HG02943 (cell line): ENCODE data around the gene CFAP61.

Experiments used
- ATAC-seq: cut with Tn5 transposase; IDR thresholded peaks from one replicate; pipeline ENCODE4 v1.9.1; 2021; ENCODE audit warnings: mild to moderate bottlenecking, low read depth, moderate library complexity; ENCODE audit not compliant: unreplicated experiment

The CFAP61 gene

DNA sequence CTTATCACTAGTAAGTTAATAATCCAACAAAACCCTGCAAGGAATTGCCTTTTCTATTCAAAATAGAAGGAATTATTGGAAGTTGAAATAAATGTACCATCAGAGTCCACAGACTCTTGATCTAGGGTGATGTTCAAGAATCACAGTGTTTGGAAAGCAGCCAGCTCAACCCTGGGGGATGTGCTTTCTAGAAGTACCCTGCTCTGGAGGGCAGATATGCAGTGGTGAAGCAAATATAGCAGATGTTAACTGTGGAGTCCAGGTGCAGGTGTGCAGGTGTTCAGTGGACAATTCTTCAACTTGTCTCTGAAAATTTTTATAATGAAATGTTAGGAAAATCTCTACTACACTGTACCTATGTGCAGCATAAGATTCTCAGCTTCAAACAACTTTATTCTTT lies 306.5 kb downstream of the CFAP61 start:
- ATAC-seq: no peak

DNA sequence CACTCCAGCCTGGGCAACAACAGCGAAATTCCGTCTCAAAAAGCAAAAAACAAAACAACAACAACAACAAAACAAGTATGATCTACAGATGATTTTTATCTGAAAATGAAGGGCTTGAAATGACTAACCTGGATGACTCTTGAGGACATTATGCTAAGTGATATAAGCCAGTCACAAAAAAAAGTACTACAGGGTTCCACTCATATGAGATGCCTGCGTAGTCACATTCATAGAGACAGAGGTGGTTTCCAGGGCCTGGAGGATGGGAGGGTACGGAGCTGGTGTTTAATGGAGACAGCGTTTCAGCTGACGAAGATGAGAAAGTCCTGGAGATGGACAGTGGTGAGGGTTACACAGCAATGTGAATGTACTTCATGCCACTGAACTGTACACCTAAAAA lies 307.3 kb downstream of the CFAP61 start:
- no peak for ATAC-seq

DNA sequence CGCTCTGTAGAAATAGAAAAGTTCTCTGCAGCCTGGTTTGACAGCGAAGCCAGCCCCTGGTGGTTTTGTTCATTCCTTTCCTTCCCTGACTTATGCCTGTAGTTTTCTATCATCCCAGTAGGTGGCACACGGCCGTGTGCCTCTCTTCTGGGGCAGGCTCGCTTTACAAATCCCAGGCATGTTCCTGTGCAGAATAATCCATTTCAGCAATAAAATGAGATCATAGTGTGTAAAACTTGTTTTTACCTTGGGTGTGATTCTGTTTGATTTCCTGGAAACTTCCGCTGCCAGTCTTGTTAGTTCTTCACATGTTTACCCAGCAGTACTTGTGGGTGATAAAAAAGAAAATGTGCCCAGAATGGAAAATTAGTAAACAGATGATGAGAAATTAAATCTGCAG lies 308.1 kb downstream of the CFAP61 start:
- ATAC-seq: no peak

DNA sequence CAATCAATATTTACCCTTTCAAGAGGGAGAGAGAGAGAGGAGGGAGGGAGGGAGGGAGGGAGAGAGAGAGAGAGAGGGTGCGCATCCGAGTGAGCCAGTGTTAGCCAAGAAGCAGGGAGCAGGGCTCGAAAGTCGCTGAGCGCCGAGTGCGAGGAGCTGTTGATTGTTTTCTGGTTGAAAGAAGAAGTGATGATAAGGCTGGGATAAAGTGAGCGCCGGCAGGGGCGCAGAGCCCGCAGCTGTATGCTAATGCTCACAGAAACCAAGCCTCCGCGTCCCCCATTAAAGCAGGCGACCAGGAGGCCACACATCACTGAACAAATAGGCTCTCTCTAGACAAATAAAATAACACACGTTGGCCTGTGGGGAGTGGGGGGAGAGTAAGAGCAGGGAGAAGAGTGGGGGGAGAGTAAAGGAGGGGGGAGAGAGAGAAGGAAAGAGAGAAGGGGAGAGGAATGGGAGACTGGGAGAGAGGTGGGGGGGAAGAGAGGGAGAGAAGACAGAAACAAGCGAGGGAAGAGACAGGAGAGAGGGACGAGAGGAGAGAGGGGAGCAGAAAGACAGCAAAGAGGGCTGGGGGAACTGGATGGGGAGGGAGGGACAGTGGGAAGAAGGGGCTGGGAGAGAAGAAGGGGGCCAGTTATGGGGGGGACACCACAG lies 310.6 kb downstream of the CFAP61 start:
- ATAC-seq: no peak

DNA sequence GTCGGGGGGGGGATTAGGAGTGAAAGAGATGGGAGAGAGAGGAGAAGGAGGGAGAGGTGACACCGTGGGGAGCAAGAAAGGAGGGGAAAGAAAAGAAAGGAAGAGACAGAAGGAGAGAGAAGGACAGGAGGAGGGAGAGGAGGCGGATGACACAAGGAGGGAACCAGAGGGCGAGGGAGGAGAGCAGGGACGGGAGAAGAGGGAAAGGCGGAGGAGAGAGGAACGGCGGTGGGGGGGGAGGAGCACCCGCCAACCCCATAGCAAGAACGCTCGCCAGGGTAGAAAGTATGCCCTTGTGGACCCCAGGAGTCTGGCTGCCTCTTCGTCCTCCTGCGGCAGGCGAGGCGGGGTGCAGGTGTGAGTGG lies 311.1 kb downstream of the CFAP61 start:
- ATAC-seq: no peak

DNA sequence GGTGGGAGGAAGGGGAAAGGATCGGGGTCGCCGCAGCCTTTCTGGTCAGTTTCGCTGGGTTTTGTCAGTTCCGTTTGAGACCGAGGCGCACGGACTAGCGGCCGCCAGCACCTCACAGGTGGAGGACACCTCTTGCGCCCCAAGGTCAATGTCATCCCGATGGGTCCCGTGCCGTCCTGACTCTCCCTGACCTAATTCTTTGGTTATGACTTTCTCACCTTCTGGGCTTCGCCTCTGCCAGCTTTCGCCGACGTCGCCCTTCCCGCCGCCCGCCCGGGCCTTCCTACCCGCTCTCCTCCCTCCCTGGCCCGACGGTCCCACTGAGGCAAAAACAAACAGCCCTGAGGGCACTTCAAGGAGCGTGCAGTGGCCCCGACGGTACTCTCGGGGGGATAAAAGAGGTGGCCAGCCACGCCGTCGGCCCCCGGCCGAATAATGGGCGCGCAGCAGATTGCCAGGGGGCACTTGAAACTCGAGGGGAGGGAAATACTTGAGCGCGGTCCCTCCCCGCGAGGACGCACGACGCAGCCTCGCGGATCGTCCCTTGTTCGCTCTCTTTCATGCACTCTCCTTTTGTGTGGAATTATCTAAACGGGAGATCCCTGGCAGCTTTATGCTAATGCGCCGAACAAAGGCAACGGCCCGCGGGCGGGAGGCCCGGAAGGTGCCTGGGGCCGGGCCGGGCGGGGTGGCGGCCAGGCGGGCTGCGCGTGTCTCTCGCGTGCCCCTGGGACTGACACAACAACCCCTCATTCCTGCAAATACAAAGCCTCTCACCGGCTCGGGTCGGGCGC lies 311.7 kb downstream of the CFAP61 start:
- ATAC-seq: no peak

DNA sequence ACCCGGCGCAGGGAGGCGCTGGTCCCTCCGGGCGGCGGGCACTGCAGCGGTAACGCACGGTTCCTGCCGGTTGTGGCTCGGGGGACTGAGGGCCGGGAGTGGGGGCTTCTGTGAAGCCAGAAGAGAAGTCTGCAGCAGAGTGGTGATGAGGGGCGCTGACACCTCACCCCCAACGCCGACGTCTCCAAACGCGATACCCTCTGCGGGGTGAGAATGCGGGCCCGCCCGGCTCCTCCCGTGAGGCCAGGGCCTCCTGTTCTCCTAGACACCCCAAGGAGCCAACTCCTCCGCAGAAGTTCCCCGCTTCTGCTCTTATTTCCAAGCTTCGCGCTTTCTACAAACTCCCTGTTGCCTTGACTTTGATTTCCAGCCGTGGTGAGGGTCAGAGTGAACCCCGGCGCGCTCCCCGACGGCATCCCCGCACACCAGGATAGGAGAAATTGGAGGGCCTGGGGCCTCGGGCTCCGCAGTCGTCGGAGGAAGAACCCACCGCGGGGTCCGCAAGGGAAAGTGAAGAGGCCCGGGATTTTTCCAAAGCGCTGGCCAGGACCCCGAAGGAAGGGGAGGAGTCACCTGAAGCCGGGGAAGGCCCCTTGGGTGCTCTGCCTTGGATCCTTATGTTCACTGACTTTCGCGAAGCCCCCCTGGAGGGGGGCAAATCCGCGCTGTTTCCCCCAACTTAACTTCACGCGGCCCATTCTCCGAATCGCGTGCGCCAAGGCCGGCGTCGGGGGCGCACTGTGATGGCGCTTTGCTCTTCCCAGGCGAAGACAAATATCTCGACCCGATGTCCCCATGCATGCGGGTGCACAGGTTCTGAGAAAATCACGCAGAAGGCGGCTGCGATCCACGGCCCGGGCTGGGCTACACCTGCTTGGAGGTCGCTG lies 312.5 kb downstream of the CFAP61 start:
- ATAC-seq: no peak

DNA sequence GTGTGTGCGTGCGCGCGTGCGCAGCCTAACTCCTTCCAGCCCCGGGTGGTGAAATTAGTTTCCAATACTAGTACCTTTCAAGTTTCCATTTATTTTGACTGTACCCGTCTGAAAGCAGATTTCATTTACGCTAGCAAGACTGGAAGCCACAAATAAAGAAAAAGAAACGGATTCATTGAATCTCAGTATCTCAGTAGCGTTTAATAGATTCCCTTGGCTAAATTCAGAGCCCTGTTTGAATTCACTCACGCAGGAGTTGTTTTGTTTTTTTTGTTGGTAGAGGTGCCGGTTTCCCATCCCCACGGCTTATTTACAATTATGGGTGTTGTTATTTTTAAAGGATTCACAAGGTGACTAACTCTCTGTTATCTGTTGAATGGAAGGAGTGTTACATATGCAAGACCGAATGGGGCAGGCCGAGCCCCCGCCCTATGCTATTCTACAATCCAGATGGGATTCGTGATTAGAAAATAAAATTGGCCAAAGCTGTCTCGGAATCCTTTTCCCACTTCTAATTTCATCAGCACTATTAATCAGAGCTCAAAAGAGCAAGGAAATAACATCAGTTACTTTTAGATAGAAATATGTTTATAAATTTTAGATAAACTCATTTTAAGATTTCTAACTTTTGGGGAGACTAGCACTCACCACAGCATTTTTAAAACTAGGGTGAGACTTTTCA lies 313.3 kb downstream of the CFAP61 start:
- ATAC-seq: no peak

DNA sequence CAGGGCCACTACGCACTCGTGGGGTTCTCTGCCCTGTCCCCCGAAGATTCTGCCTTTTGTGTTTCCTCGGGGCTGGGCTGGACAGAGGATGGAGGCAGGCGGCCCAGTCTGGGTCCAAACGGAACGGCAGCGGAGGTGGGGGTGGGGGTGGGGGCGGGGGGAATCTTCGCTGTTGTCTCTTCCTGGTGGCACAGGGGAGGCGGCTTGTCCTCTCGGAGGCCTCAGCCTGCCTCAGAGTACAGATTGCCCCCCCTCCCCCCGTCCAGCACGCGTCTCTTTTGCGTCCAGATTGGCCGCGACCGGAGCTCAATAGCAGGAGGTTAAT lies 314.2 kb downstream of the CFAP61 start:
- ATAC-seq: no peak

DNA sequence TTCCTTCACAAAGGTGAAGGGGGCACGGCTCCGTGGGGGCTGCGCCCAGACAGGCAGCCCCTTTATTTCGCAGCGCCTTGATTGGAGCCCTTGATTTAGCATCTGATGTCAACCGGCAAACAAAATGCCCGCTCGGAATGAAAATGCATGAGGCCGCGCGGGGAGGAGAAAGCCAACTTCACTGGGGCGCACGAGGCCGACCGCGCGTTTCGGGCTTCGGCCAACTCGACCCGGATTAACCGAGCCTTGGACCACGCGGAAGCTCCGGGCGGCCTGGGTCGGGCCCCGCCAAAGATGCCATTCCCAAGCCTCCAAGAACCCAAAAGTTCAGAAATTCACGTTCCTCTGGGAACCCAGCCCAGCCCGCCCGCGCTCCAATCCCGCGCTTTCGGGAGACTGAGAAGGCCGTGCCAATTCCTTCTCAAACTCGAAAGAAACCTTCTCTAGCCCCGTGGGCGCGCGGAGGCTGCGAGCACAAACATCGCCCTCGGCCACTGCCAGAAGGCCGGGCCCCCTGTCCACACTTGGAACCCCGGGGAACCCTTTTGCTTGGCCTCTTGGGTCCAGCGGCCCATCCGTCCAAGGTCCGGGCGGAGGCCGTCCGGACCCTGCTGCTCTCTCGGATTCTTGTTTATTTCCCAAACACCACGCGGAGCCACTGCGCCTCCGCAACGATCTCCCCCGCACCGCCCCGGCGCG lies 314.7 kb downstream of the CFAP61 start:
- no peak for ATAC-seq

DNA sequence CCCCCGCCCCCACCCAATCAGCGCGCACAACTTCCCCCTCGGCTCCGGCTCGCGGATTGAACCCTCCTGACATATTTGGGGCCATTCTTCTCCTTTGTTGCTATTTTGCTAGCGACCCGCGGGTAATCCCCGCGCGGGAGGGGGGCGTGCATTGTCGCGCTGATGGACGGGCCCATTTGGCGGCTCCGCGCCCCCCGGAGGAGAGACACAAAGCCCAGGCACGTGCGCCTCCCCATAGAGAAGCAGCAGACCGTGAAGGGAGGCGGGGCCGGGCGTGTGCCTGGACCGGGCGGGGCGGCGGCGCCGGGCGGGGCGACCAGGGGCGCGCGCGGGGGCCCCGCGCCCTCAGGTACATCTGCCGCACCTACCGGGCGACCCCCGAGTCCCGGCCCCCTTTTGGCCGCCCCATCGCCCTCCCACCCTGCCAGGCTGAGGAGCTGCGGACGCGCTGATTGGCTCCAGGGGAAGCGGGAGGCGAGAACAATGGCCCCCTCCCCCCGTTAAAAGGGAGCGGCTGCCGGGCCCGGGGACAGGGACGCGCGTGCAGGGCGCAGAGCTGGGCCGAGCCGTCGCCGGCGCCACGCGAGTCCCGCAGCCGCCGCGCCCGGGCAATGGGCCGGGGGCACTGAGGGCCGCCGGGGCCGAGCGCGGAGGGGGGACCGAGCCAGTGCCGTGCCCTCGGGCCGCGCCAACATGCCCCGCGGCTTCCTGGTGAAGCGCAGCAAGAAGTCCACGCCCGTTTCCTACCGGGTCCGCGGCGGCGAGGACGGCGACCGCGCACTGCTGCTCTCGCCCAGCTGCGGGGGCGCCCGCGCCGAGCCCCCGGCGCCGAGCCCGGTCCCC lies 315.5 kb downstream of the CFAP61 start, which contains the start of gene INSM1:
Gene INSM1 (plus strand): TSS at position 530 of the 843 bp plus-strand sequence. CDS start 164 bp downstream, at position 694.
- no peak for ATAC-seq

DNA sequence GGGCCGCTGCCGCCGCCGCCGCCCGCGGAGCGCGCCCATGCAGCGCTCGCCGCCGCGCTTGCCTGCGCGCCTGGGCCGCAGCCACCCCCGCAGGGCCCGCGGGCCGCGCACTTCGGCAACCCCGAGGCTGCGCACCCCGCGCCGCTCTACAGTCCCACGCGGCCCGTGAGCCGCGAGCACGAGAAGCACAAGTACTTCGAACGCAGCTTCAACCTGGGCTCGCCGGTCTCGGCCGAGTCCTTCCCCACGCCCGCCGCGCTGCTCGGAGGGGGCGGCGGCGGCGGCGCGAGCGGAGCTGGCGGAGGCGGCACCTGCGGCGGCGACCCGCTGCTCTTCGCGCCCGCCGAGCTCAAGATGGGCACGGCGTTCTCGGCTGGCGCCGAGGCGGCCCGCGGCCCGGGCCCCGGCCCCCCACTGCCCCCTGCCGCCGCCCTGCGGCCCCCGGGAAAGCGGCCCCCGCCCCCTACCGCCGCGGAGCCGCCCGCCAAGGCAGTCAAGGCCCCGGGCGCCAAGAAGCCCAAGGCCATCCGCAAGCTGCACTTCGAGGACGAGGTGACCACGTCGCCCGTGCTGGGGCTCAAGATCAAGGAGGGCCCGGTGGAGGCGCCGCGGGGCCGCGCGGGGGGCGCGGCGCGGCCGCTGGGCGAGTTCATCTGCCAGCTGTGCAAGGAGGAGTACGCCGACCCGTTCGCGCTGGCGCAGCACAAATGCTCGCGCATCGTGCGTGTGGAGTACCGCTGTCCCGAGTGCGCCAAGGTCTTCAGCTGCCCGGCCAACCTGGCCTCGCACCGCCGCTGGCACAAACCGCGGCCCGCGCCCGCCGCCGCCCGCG lies 316.3 kb downstream of the CFAP61 start:
- ATAC-seq: no peak

DNA sequence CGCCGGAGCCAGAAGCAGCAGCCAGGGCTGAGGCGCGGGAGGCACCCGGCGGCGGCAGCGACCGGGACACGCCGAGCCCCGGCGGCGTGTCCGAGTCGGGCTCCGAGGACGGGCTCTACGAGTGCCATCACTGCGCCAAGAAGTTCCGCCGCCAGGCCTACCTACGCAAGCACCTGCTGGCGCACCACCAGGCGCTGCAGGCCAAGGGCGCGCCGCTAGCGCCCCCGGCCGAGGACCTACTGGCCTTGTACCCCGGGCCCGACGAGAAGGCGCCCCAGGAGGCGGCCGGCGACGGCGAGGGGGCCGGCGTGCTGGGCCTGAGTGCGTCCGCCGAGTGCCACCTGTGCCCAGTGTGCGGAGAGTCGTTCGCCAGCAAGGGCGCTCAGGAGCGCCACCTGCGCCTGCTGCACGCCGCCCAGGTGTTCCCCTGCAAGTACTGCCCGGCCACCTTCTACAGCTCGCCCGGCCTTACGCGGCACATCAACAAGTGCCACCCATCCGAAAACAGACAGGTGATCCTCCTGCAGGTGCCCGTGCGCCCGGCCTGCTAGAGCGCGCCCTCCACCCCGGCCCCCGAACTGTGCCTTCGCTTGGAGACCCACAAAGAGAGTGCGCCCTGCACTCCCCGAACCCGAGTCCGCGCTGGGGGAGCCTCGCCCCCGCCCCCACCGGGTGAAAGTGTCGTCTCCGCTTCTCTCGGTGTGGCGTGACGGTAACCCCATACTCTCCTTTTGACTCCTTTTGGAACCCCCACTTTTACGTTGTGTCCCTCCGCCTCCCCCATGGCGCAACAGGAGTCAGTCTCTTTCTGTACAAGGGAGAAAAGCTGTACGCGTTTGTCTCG lies 317.1 kb downstream of the CFAP61 start:
- ATAC-seq: no peak

DNA sequence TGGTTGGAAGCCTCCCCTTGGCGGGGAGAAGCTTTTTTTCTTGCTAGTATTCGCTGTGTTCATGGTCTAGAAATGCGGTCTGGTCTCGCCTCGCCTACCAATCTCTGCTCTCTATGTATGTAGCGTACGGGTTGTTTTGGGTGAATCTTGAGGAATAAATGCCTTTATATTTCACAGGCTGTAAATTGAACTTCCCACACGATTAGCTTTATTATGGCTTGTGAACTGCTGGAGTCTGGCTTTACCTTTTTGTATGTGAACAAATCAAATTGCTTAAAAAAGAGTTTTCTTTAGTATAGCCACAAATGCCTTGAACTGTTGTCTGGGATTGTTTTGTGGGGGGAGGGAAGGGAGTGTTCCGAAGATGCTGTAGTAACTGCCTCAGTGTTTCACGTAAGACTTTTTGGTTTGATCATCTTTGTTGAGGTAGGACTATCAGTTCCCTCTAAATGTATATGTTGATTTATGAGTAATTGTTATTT lies 317.8 kb downstream of the CFAP61 start:
- ATAC-seq: no peak

DNA sequence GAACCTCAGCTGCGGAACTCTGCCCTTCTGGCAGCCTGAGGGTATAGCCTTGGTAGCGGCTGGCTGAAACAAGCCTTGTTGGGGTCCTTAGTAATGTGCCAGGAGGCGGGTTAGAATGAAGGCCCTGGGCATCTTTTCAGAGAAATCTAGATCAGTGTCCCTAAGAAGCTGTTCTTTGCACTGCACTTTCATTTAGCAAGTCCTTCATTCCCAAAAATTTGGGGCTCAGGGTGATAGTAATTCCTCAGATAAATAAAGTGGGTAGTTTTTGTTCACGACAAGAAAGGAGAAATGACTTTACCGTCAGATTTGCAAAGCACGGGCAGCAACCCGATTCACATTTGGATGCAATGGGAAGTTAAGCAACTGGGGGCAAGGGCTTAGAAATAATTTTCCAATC lies 318.8 kb downstream of the CFAP61 start:
- ATAC-seq: no peak

DNA sequence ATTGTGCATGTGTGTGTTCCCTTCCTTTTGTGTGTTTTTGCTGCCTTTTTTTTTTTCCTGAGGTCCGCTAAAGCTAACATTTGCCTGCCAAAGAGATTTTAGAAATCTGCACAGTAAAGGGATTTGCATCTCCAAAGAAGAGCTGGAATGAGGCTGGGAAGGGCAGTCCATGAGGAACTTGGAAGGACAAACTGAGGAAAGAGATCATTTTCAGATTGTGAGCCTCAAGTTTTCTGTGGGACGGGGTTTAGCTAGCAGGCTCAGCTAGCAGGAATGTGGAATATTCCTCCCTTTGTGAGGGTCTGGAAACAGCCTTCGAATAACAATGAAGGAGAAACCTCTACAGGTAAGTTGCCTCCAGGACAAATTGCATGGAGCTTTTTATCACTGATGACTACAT lies 319.3 kb downstream of the CFAP61 start:
- no peak for ATAC-seq

DNA sequence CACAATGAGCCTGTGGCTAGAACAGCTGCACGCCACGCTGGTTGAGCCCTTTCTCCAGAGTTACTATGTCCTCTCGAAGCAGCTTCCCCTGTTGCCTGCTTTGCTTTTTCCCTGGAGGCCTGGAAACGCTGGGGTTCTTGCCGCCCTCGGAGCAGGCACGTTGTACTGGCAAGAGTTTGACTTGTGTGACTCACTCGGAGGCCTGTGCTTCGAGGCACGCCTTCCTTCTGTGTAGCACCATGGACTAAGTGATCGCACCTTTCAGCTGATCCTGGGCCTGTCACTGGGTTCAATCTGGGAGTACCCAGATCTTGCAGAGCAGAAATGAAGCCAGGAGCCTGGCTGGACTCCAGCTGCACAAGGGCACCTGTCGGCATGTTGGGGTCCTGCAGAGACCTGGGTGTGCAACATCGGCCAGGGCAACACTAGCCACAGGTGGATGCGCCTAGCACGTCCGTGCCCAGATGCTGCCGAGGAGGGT lies 320.8 kb downstream of the CFAP61 start:
- ATAC-seq: no peak
